ENCODE results near the gene MTG2. TPM values are rescaled to one million over a fixed set of nuclear protein-coding genes. Genes with fewer than 3 reads are reported as not detected.

MTG2 gene
- total and polyA plus RNA-seq, 9 donors, result 22.2 to 30.0 (median 26.0) TPM

DNA sequence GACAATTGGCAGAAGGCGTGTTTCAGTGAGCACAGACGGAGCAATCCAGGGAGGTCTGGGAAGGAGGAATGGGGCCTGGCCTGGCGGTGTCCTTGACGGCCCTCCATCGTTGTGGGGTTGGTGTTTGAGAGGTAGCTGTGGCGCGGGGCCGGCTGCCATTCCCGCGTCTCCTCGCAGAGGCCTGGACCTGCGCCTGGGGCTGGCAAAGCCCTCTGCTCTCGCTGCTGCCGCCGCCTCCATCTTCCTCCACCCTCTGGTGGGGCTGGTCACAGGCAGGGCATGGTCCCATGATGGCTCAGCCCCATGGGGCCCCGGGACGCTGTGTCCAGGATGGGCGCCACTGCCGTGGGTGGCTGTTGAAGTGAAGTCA lies 63.1 kb downstream of the MTG2 start:
- WGBS (ENCODE audit: insufficient coverage), result 90% methylated on average over 15 of the region's 19 CpGs
- no peak for DNase-seq
- Histone ChIP-seq H3K9me3 (replicated peaks; ENCODE audit: control insufficient read depth, low read depth, low read length) (no peaks in the 10 kb centered on the region), H3K4me3 (ENCODE audit: low read length) (no peak overlapping the region), H3K27ac (ENCODE audit: low read length) (no peak overlapping the region), H3K4me1 (ENCODE audit: control insufficient read depth, insufficient read depth, low read length) (peaks cover 33% of the 10 kb centered on the region), H3K27me3 (ENCODE audit: control insufficient read depth, insufficient read depth, low read length) (no peaks in the 10 kb centered on the region), H3K36me3 (ENCODE audit: control insufficient read depth, insufficient read depth, low read length) (peaks cover 20% of the 10 kb centered on the region)

DNA sequence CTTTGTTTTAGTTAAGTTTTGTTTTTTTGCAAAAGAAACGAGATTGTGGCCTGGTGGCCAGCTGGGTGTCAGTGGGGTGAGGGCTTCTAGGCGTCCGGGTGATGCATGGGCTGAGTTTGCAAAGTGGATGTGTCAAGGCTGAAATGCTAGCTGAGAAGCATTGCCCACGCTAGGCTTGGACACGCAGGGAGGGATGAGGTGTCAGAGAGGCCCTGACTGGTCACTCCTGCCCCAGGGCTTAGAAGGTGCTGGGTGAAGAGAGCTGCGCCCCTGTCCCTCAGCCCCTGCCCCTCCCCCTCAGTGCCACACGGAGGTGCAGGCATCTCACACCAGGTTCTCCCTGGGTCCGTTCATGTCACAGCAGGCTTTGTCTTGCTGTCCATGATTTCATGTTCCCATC lies 63.6 kb downstream of the MTG2 start:
- H3K27ac ChIP-seq (ENCODE audit: low read length), result peak overlapping the region; percentile 62
- H3K4me3 ChIP-seq (ENCODE audit: low read length), result no peak overlapping the region
- H3K9me3 ChIP-seq (replicated peaks; ENCODE audit: control insufficient read depth, low read depth, low read length), result no peaks in the 10 kb centered on the region
- H3K27me3 ChIP-seq (ENCODE audit: control insufficient read depth, insufficient read depth, low read length), result no peaks in the 10 kb centered on the region
- WGBS (ENCODE audit: insufficient coverage), result 73% methylated on average over 7 of the region's 8 CpGs
- DNase-seq, result no peak
- H3K36me3 ChIP-seq (ENCODE audit: control insufficient read depth, insufficient read depth, low read length), result peaks cover 17% of the 10 kb centered on the region
- peaks cover 33% of the 10 kb centered on the region for H3K4me1 ChIP-seq (ENCODE audit: control insufficient read depth, insufficient read depth, low read length)

DNA sequence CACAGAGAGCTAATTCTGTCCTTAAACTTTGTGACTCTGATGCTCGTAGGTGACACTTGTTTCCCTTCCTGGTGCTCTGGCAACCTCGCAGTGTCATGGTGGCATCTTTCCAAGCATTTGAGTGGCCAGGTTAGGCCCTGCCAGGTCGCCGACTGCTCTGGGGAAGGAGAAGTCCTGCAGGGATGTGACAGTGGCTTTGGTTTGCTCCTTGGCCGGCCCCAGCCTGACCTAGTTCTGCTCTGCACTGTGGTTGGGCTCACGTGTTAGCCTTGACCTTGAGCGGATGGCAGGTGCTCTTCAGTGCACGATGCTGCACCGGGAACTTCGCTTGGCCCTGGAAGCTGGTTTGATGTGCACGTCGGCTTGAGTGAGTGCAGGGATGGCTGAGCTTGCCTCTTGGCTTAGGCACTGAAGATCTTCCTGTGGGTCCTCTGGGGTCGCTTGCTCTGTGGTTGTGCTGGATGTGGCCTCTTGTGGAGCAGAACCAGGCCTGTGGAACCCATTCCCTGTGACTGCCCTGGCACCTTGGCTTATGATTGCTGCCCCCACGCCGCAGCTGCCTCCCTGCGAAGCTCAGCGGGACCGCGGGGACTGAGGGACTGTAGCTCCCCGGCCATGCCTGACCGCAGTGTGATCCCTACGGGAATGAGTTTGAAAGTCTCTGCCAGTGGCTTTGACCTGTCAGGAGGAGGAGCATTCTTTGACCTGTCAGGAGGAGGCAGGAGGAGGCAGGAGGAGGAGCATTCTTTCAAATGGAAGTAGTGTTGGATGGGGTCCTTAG lies 64.2 kb downstream of the MTG2 start:
- H3K4me3 ChIP-seq (ENCODE audit: low read length), result no peak overlapping the region
- no peaks in the 10 kb centered on the region for H3K9me3 ChIP-seq (replicated peaks; ENCODE audit: control insufficient read depth, low read depth, low read length)
- peak overlapping the region; percentile 62 for H3K27ac ChIP-seq (ENCODE audit: low read length)
- WGBS (ENCODE audit: insufficient coverage), result 55% methylated on average over 21 of the region's 22 CpGs
- H3K27me3 ChIP-seq (ENCODE audit: control insufficient read depth, insufficient read depth, low read length), result no peaks in the 10 kb centered on the region
- peak; percentile 45 for DNase-seq
- peaks cover 17% of the 10 kb centered on the region for H3K36me3 ChIP-seq (ENCODE audit: control insufficient read depth, insufficient read depth, low read length)
- peaks cover 33% of the 10 kb centered on the region for H3K4me1 ChIP-seq (ENCODE audit: control insufficient read depth, insufficient read depth, low read length)

DNA sequence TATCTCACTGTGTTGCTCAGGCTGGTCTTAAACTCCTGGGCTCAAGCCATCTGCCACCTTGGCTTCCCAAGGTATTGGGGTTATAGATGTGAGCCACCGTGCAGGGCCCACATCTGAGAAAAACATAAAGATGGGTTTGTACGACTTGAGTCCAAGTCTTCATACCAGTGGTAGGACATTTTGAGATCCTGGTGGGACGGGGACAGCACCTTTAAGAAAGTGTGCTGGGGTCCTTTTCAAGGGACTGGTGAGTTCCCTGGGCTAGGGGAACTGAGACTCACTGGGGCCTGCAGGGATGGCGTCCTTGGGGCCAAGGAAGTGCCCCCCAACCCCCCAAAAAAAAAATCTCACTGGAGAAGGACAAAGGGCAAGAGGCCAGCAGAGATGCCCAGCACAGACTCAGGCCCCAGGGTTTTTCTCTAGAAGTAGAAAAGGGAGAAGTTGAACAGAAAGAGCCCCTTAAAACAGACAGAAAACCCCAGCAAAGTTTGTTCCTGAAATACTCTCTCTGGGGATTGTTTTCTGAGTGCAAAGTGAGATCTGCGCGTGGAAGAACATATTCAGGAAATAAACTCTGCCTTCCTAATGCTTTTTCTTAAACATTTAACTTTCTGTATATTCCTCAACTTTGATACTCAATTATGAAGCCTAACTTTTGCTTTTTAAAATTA lies 66.2 kb downstream of the MTG2 start:
- Histone ChIP-seq H3K9me3 (replicated peaks; ENCODE audit: control insufficient read depth, low read depth, low read length) (no peaks in the 10 kb centered on the region), H3K36me3 (ENCODE audit: control insufficient read depth, insufficient read depth, low read length) (peaks cover 15% of the 10 kb centered on the region), H3K27me3 (ENCODE audit: control insufficient read depth, insufficient read depth, low read length) (no peaks in the 10 kb centered on the region), H3K27ac (ENCODE audit: low read length) (no peak overlapping the region), H3K4me3 (ENCODE audit: low read length) (no peak overlapping the region), H3K4me1 (ENCODE audit: control insufficient read depth, insufficient read depth, low read length) (peaks cover 25% of the 10 kb centered on the region)
- no peak for DNase-seq
- 80% methylated on average over 1 of the region's 6 CpGs for WGBS (ENCODE audit: insufficient coverage)

DNA sequence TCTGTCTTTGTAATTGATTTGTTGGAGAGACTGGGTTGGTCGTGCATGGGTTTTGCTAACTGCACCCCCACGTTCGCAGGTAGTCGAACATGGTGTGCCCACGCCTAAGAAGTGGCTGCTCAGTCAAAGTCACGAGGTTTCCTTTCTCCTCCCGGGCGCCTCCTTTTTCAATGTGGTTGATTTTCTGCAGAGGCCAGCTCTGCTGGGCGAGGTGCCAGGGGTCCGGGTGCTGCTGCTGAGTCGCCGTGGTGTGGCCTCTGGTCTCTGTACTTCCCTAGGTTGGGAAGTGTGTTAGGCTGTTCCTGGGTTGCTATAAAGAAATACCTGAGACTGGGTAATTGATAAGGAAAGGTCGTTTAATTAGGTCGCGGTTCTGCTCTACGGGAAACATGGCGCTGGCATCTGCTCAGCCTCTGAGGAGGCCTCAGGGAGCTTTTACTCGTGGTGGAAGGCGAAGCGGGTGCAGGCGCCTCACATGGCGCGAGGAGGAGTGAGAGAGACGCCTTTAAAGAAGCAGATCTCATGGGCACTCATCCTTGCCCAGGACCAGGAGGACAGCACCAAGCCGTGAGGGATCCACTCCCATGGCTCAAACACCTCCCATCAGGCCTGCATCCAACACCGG lies 69.6 kb downstream of the MTG2 start:
- H3K4me3 ChIP-seq (ENCODE audit: low read length), result no peak overlapping the region
- DNase-seq, result no peak
- H3K4me1 ChIP-seq (ENCODE audit: control insufficient read depth, insufficient read depth, low read length), result peaks cover 8% of the 10 kb centered on the region
- H3K36me3 ChIP-seq (ENCODE audit: control insufficient read depth, insufficient read depth, low read length), result peaks cover 24% of the 10 kb centered on the region
- 84% methylated on average over 19 of the region's 26 CpGs for WGBS (ENCODE audit: insufficient coverage)
- H3K9me3 ChIP-seq (replicated peaks; ENCODE audit: control insufficient read depth, low read depth, low read length), result no peaks in the 10 kb centered on the region
- H3K27ac ChIP-seq (ENCODE audit: low read length), result no peak overlapping the region
- no peaks in the 10 kb centered on the region for H3K27me3 ChIP-seq (ENCODE audit: control insufficient read depth, insufficient read depth, low read length)

Other genes with a start within 250 kb of the MTG2 start
- 5.1 TPM for gene TAF4, start 117.1 kb upstream of the MTG2 start, total RNA-seq
- gene TAF4, start 117.1 kb upstream of the MTG2 start, polyA plus RNA-seq (ENCODE audit: insufficient read depth in 1 of 8, insufficient read length in 8 of 8, low replicate concordance in 1 of 8), result 10 to 100 TPM in 6 of 8 donors, 1 to 10 TPM in 2; 9.7 to 21.5 (median 13.0) TPM
- gene LSM14B, start 60.6 kb upstream of the MTG2 start, total RNA-seq, result 57.1 TPM
- 10 to 100 TPM; 69.1 to 83.1 (median 73.5) TPM for gene LSM14B, start 60.6 kb upstream of the MTG2 start, polyA plus RNA-seq (ENCODE audit: insufficient read depth in 1 of 8, insufficient read length in 8 of 8, low replicate concordance in 1 of 8)
- gene PSMA7, start 39.6 kb upstream of the MTG2 start, total RNA-seq, result 227 TPM
- 100 to 1,000 TPM; 154 to 178 (median 164) TPM for gene PSMA7, start 39.6 kb upstream of the MTG2 start, polyA plus RNA-seq (ENCODE audit: insufficient read depth in 1 of 8, insufficient read length in 8 of 8, low replicate concordance in 1 of 8)
- 12.9 TPM for gene SS18L1, start 39.3 kb upstream of the MTG2 start, total RNA-seq
- 10 to 100 TPM; 11.2 to 17.3 (median 14.4) TPM for gene SS18L1, start 39.3 kb upstream of the MTG2 start, polyA plus RNA-seq (ENCODE audit: insufficient read depth in 1 of 8, insufficient read length in 8 of 8, low replicate concordance in 1 of 8)
- 0.35 TPM for gene HRH3, start 37.2 kb downstream of the MTG2 start, total RNA-seq
- 1 to 10 TPM in 1 of 8 donors, under 1 TPM in 7; 0.09 to 1.3 (median 0.54) TPM for gene HRH3, start 37.2 kb downstream of the MTG2 start, polyA plus RNA-seq (ENCODE audit: insufficient read depth in 1 of 8, insufficient read length in 8 of 8, low replicate concordance in 1 of 8)
- gene OSBPL2, start 55.5 kb downstream of the MTG2 start, total RNA-seq, result 33.6 TPM
- 10 to 100 TPM; 21.6 to 29.2 (median 24.7) TPM for gene OSBPL2, start 55.5 kb downstream of the MTG2 start, polyA plus RNA-seq (ENCODE audit: insufficient read depth in 1 of 8, insufficient read length in 8 of 8, low replicate concordance in 1 of 8)
- 62.2 TPM for gene ADRM1, start 120.0 kb downstream of the MTG2 start, total RNA-seq
- 10 to 100 TPM; 53.6 to 65.6 (median 58.6) TPM for gene ADRM1, start 120.0 kb downstream of the MTG2 start, polyA plus RNA-seq (ENCODE audit: insufficient read depth in 1 of 8, insufficient read length in 8 of 8, low replicate concordance in 1 of 8)
- 30.9 TPM for gene LAMA5, start 184.3 kb downstream of the MTG2 start, total RNA-seq
- gene LAMA5, start 184.3 kb downstream of the MTG2 start, polyA plus RNA-seq (ENCODE audit: insufficient read depth in 1 of 8, insufficient read length in 8 of 8, low replicate concordance in 1 of 8), result 100 to 1,000 TPM in 1 of 8 donors, 10 to 100 TPM in 7; 42.4 to 107 (median 78.8) TPM
- 1,496 TPM for gene RPS21, start 204.1 kb downstream of the MTG2 start, total RNA-seq
- gene RPS21, start 204.1 kb downstream of the MTG2 start, polyA plus RNA-seq (ENCODE audit: insufficient read depth in 1 of 8, insufficient read length in 8 of 8, low replicate concordance in 1 of 8), result 1,000 to 10,000 TPM; 1,129 to 1,597 (median 1,375) TPM
- 2.0 TPM for gene CABLES2, start 224.3 kb downstream of the MTG2 start, total RNA-seq
- 1 to 10 TPM; 4.6 to 8.2 (median 5.9) TPM for gene CABLES2, start 224.3 kb downstream of the MTG2 start, polyA plus RNA-seq (ENCODE audit: insufficient read depth in 1 of 8, insufficient read length in 8 of 8, low replicate concordance in 1 of 8)
- not detected for gene RBBP8NL, start 244.5 kb downstream of the MTG2 start, total RNA-seq
- under 1 TPM in 5 of 8 donors, not detected in 3; 0.04 to 0.68 (median 0.11) TPM for gene RBBP8NL, start 244.5 kb downstream of the MTG2 start, polyA plus RNA-seq (ENCODE audit: insufficient read depth in 1 of 8, insufficient read length in 8 of 8, low replicate concordance in 1 of 8)